Endodermal cell (in vitro differentiated cells): ENCODE data around the gene CTSS. TPM values are rescaled to one million over a fixed set of nuclear protein-coding genes. Genes with fewer than 3 reads are reported as not detected.

Experiments
- DNase-seq: peaks from one replicate; pipeline ENCODE4 v3.0.0-alpha.2; 2017
- H3K27ac ChIP-seq: 2 replicates; pipeline ENCODE4 v1.5.1; 2013; ENCODE audit warnings: mild to moderate bottlenecking, low read depth, low read length, moderate library complexity
- H3K27me3 ChIP-seq: 2 replicates; pipeline ENCODE4 v1.6.1; 2013; ENCODE audit warnings: mild to moderate bottlenecking, low read length, moderate library complexity; ENCODE audit not compliant: insufficient read depth, control insufficient read depth, poor library complexity, severe bottlenecking
- H3K36me3 ChIP-seq: 2 replicates; pipeline ENCODE4 v1.7.0; 2013; ENCODE audit warnings: mild to moderate bottlenecking, low read length, moderate library complexity; ENCODE audit not compliant: control insufficient read depth, insufficient read depth
- H3K4me1 ChIP-seq: one replicate; pipeline ENCODE4 v1.7.0; 2013; ENCODE audit warnings: low read length; ENCODE audit not compliant: control insufficient read depth, insufficient read depth
- H3K4me3 ChIP-seq: 2 replicates; pipeline ENCODE4 v1.5.1; 2013; ENCODE audit warnings: mild to moderate bottlenecking, low read length, moderate library complexity
- H3K9ac ChIP-seq: 2 replicates; pipeline ENCODE4 v1.6.1; 2013; ENCODE audit warnings: mild to moderate bottlenecking, low read length, moderate library complexity; ENCODE audit not compliant: poor library complexity, severe bottlenecking; ENCODE audit errors: extremely low read depth
- H3K9me3 ChIP-seq: 2 replicates; pipeline ENCODE4 v1.6.1; 2013; ENCODE audit warnings: mild to moderate bottlenecking, low read length, moderate library complexity; ENCODE audit not compliant: control insufficient read depth
- H3K27ac Mint-ChIP-seq: 2 replicates; pipeline ENCODE4 v1.8.0; 2020; ENCODE audit warnings: mixed read lengths
- H3K27me3 Mint-ChIP-seq: 2 replicates; pipeline ENCODE4 v1.8.0; 2021; ENCODE audit warnings: mild to moderate bottlenecking, mixed read lengths; ENCODE audit not compliant: insufficient read depth
- H3K36me3 Mint-ChIP-seq: 2 replicates; pipeline ENCODE4 v1.8.0; 2020; ENCODE audit warnings: low read depth, mixed read lengths
- H3K4me1 Mint-ChIP-seq: 2 replicates; pipeline ENCODE4 v1.8.0; 2020; ENCODE audit warnings: mixed read lengths
- H3K4me3 Mint-ChIP-seq: 2 replicates; pipeline ENCODE4 v1.8.0; 2020; ENCODE audit warnings: mild to moderate bottlenecking, moderate library complexity, mixed read lengths
- H3K9me3 Mint-ChIP-seq: 2 replicates; pipeline ENCODE4 v1.8.0; 2020; ENCODE audit warnings: mild to moderate bottlenecking, mixed read lengths
- WGBS, 2 experiments: methylation state at CpG; one replicate each; pipeline versions ENCODE4 v1.1.5 to v1.1.7; 2013; ENCODE audit warnings: missing lambda C conversion rate in 2 of 2, mixed read lengths in 1 of 2; ENCODE audit not compliant: insufficient coverage in 1 of 2, insufficient read length in 1 of 2; 5-methylcytosine and 5-hydroxymethylcytosine counted together
- total RNA-seq, 2 donors: library from RNA; stranded (reverse); fragmentation: NEBNext Ultra II Directional in 1 of 2; extraction: Animal tissue kit (Norgen Biotek cat#: 25700) in 1 of 2; gene quantifications; 2 replicates in 1 of 2; 3 replicates in 1 of 2; pipeline ENCODE4 v1.2.1, GENCODE V29; 2021
- TF ChIP-seq, protein P1 (sequence below): fragments of 200-600 bp; sonication (generic); conservative IDR thresholded peaks from 2 replicates; pipeline ENCODE4 v1.5.0; 2021; ENCODE audit warnings: antibody characterized with exemption, mild to moderate bottlenecking

Gene CTSS
- total RNA-seq, 2 donors from 2014 or later, result not detected

GRCh38 chr1:150760013-150760412 is 5.6 kb downstream of the CTSS start:
- no peak overlapping the region for H3K4me3 ChIP-seq
- Mint-ChIP-seq H3K36me3 (peaks cover 3% of the 10 kb centered on the region), H3K4me1 (no peaks in the 10 kb centered on the region), H3K27me3 (no peaks in the 10 kb centered on the region), H3K4me3 (no peak overlapping the region), H3K27ac (no peak overlapping the region), H3K9me3 (peaks cover 9% of the 10 kb centered on the region)
- no peaks in the 10 kb centered on the region for H3K4me1 ChIP-seq
- peaks cover 12% of the 10 kb centered on the region for H3K9me3 ChIP-seq
- no peak overlapping the region for H3K27ac ChIP-seq
- WGBS, 2 experiments, result 89 to 95% methylated on average over 1 to 3 of the region's 3 CpGs
- H3K27me3 ChIP-seq, result no peaks in the 10 kb centered on the region
- no peak overlapping the region for H3K9ac ChIP-seq
- no peaks in the 10 kb centered on the region for H3K36me3 ChIP-seq
- DNase-seq, result no peak
- TF ChIP-seq, protein P1, sequence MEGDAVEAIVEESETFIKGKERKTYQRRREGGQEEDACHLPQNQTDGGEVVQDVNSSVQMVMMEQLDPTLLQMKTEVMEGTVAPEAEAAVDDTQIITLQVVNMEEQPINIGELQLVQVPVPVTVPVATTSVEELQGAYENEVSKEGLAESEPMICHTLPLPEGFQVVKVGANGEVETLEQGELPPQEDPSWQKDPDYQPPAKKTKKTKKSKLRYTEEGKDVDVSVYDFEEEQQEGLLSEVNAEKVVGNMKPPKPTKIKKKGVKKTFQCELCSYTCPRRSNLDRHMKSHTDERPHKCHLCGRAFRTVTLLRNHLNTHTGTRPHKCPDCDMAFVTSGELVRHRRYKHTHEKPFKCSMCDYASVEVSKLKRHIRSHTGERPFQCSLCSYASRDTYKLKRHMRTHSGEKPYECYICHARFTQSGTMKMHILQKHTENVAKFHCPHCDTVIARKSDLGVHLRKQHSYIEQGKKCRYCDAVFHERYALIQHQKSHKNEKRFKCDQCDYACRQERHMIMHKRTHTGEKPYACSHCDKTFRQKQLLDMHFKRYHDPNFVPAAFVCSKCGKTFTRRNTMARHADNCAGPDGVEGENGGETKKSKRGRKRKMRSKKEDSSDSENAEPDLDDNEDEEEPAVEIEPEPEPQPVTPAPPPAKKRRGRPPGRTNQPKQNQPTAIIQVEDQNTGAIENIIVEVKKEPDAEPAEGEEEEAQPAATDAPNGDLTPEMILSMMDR, result no peak

- H3K4me3 ChIP-seq, result no peak overlapping the region
- H3K27me3 ChIP-seq, result no peaks in the 10 kb centered on the region
- Mint-ChIP-seq H3K27me3 (no peaks in the 10 kb centered on the region), H3K27ac (no peak overlapping the region), H3K4me1 (peaks cover 4% of the 10 kb centered on the region), H3K4me3 (no peak overlapping the region), H3K9me3 (no peaks in the 10 kb centered on the region), H3K36me3 (no peaks in the 10 kb centered on the region)
- no peak overlapping the region for H3K27ac ChIP-seq
- WGBS, 2 experiments, result 29 to 68% methylated on average over 1 to 2 of the region's 2 CpGs
- no peak overlapping the region for H3K9ac ChIP-seq
- H3K4me1 ChIP-seq, result peaks cover 5% of the 10 kb centered on the region
- no peak for DNase-seq
- no peaks in the 10 kb centered on the region for H3K36me3 ChIP-seq
- TF ChIP-seq, protein P1, result no peak
- H3K9me3 ChIP-seq, result no peaks in the 10 kb centered on the region
Measured at GRCh38 chr1:150753416-150753815, 12.2 kb downstream of the CTSS start.

- TF ChIP-seq, protein P1, result no peak
- no peaks in the 10 kb centered on the region for H3K9me3 Mint-ChIP-seq
- 94 to 98% methylated on average over 4 to 6 of the region's 6 CpGs for WGBS, 2 experiments
- Histone ChIP-seq H3K4me3 (no peak overlapping the region), H3K27me3 (no peaks in the 10 kb centered on the region), H3K9me3 (no peaks in the 10 kb centered on the region), H3K4me1 (peaks cover 5% of the 10 kb centered on the region), H3K27ac (no peak overlapping the region), H3K9ac (no peak overlapping the region), H3K36me3 (no peaks in the 10 kb centered on the region)
- H3K4me3 Mint-ChIP-seq, result no peak overlapping the region
- H3K4me1 Mint-ChIP-seq, result peaks cover 4% of the 10 kb centered on the region
- no peaks in the 10 kb centered on the region for H3K27me3 Mint-ChIP-seq
- no peak overlapping the region for H3K27ac Mint-ChIP-seq
- no peaks in the 10 kb centered on the region for H3K36me3 Mint-ChIP-seq
- DNase-seq, result no peak
Measured at GRCh38 chr1:150751443-150751842, 14.1 kb downstream of the CTSS start.
